NCI-H2107 (cell line): ENCODE data around the gene SGPP1.
"Not testable (repeated sequence)": the region's sequence is repeated elsewhere in the genome, so short reads cannot be mapped to it uniquely, and the experiment has no call there.

Experiments
- DNase-seq: peaks from one replicate; lab custom pipeline; 2025; lab: John Stamatoyannopoulos, UW

The SGPP1 gene

DNA sequence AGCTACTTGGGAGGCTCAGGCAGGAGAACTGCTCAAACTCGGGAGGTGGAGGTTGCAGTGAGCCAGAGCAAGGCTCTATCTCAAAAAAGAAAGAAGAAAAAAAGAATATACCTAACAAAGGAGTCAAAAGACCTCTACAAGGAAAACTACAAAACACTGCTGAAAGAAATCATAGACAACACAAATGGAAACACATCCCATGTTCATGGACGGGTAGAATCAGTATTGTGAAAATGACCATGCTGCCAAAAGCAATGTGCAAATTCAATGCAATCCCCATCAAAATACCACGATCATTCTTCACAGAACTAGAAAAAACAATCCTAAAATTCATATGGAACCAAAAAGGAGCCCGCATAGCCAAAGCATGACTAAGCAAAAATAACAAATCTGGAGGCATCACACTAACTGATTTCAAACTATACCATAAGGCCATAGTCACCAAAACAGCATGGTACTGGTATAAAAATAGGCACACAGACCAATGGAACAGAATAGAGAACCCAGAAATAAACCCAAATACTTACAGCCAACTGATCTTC is 91.7 kb downstream of the SGPP1 start:
- DNase-seq = not testable (repeated sequence)
